ENCODE data around the gene SERINC4.
A peak's percentile ranks its signal among the peaks of the same experiment; 100 is the strongest.
"Not testable (repeated sequence)": the region's sequence is repeated elsewhere in the genome, so short reads cannot be mapped to it uniquely, and the experiment has no call there.

The SERINC4 gene

GRCh38 chr15:43769584-43770228 is 30.3 kb downstream of the SERINC4 start:
- peak; percentile 79 for TF ChIP-seq CTCF (IDR thresholded peaks at IDR 0.05; ENCODE audit: low read depth, low read length, missing control alignments)
- no peak overlapping the region for H3K4me3 ChIP-seq (ENCODE audit: low read depth, low read length)
- DNase-seq (ENCODE audit: low read depth) = no peak

- no peak for DNase-seq (ENCODE audit: low read depth)
- H3K4me3 ChIP-seq (ENCODE audit: low read depth, low read length) = no peak overlapping the region
- no peak for TF ChIP-seq CTCF (IDR thresholded peaks at IDR 0.05; ENCODE audit: low read depth, low read length, missing control alignments)
Measured at GRCh38 chr15:43763819-43764446, 36.1 kb downstream of the SERINC4 start.

GRCh38 chr15:43762824-43763223 is 37.2 kb downstream of the SERINC4 start:
- DNase-seq (ENCODE audit: low read depth) = no peak
- TF ChIP-seq CTCF (IDR thresholded peaks at IDR 0.05; ENCODE audit: low read depth, low read length, missing control alignments) = no peak
- no peak overlapping the region for H3K4me3 ChIP-seq (ENCODE audit: low read depth, low read length)

- no peak for TF ChIP-seq CTCF (IDR thresholded peaks at IDR 0.05; ENCODE audit: low read depth, low read length, missing control alignments)
Measured at GRCh38 chr15:43751885-43752284, 48.1 kb downstream of the SERINC4 start.

GRCh38 chr15:43749690-43750345 is 50.2 kb downstream of the SERINC4 start:
- no peak for TF ChIP-seq CTCF (IDR thresholded peaks at IDR 0.05; ENCODE audit: low read depth, low read length, missing control alignments)
- DNase-seq (ENCODE audit: low read depth) = peak; percentile 83
- H3K4me3 ChIP-seq (ENCODE audit: low read depth, low read length) = peak overlapping the region; percentile 49

More at GRCh38 chr15:43751885-43752284, 48.1 kb downstream of the SERINC4 start:
- no peak overlapping the region for H3K4me3 ChIP-seq (ENCODE audit: low read depth, low read length)
- DNase-seq (ENCODE audit: low read depth) = no peak

GRCh38 chr15:43748376-43748775 is 51.6 kb downstream of the SERINC4 start:
- H3K4me3 ChIP-seq (ENCODE audit: low read depth, low read length) = peak overlapping the region; percentile 87
- no peak for DNase-seq (ENCODE audit: low read depth)
- no peak for TF ChIP-seq CTCF (IDR thresholded peaks at IDR 0.05; ENCODE audit: low read depth, low read length, missing control alignments)

- not testable (repeated sequence) for DNase-seq (ENCODE audit: low read depth)
Measured at GRCh38 chr15:43746903-43747309, 53.1 kb downstream of the SERINC4 start.

GRCh38 chr15:43746245-43746902 is 53.6 kb downstream of the SERINC4 start, which contains the start of gene PDIA3:
TSS of gene PDIA3 (plus strand) at chr15:43746438. CDS start at chr15:43746540, 102 bp downstream.
- DNase-seq (ENCODE audit: low read depth) = peak; percentile 60
- H3K4me3 ChIP-seq (ENCODE audit: low read depth, low read length) = peak within 1 kb of the TSS; percentile 87

More at GRCh38 chr15:43746903-43747309, 53.1 kb downstream of the SERINC4 start:
- peak overlapping the region; percentile 87 for H3K4me3 ChIP-seq (ENCODE audit: low read depth, low read length)
